Left lung (tissue), 10 donors: ENCODE measurements around the gene TIMM29. TPM values are rescaled to one million over a fixed set of nuclear protein-coding genes. Genes with fewer than 3 reads are reported as not detected.

ENCODE experiments used
- ATAC-seq: fragments of 200-7000 bp; cut with Tn5 transposase; one replicate; pipeline ENCODE4 v1.9.1; 2020; ENCODE audit warnings: moderate library complexity
- DNase-seq, 4 donors: peaks; one replicate each; pipeline ENCODE4 v3.0.0-alpha.2; 2013 to 2020
- H3K27ac ChIP-seq, 2 donors: fragments of 200-600 bp; sonication (generic) in 1 of 2; one replicate each; pipeline versions ENCODE4 v1.5.0 to v1.8.0; 2020 to 2021
- H3K27me3 ChIP-seq, 2 donors: fragments of 200-600 bp; sonication (generic) in 1 of 2; one replicate each; pipeline versions ENCODE4 v1.5.0 to v1.8.0; 2020 to 2021
- H3K36me3 ChIP-seq, 2 donors: fragments of 200-600 bp; sonication (generic) in 1 of 2; one replicate each; pipeline versions ENCODE4 v1.5.0 to v1.8.0; 2020 to 2021
- H3K4me1 ChIP-seq, 2 donors: fragments of 200-600 bp; one replicate each; pipeline ENCODE4 v1.8.0; 2021
- H3K4me3 ChIP-seq, 2 donors: fragments of 200-600 bp; sonication (generic) in 1 of 2; one replicate each; pipeline versions ENCODE4 v1.5.0 to v1.8.0; 2020 to 2021; ENCODE audit warnings: mild to moderate bottlenecking in 1 of 2
- H3K9me3 ChIP-seq, 2 donors: fragments of 200-600 bp; sonication (generic) in 1 of 2; one replicate each; pipeline versions ENCODE4 v1.5.0 to v1.8.0; 2020 to 2021
- CTCF ChIP-seq, 2 donors: fragments of 200-600 bp; sonication (generic) in 1 of 2; IDR thresholded peaks; one replicate each; pipeline versions ENCODE4 v1.5.0 to v1.8.0; 2021; ENCODE audit warnings: antibody characterized with exemption in 2 of 2
- intact Hi-C, 2 donors: fragments of 100-400 bp; cut with DNase I; formaldehyde crosslinking; loops; one replicate each; pipeline versions ENCODE4 v1.11.2 to v1.14.2; 2022
- polyA plus RNA-seq, 6 donors: library from polyadenylated mRNA; unstranded; fragments of 120-200 nt; gene quantifications; one replicate each; pipeline ENCODE4 v1.2.1, GENCODE V29; 2013; ENCODE audit not compliant: insufficient read length in 6 of 6
- total RNA-seq, 2 donors: library from RNA; stranded (reverse); fragmentation: NEBNext Ultra II Directional; extraction: Animal tissue kit (Norgen Biotek cat#: 25700); gene quantifications; one replicate each; pipeline ENCODE4 v1.2.1, GENCODE V29; 2021
- donor health status: DM: no; HTN: yes; CAD: no.
- donor health status: DM: no; HTN: no; CAD: no.

Gene TIMM29
- total and polyA plus RNA-seq, 8 donors = 18.8 to 28.5 (median 25.3) TPM

- intact Hi-C loops = no loop called here
- Histone ChIP-seq H3K4me3 (no peak overlapping the region), H3K4me1 (peaks cover 0 to 2% of the 10 kb centered on the region in 2 donors), H3K27ac (no peak overlapping the region), H3K27me3 (no peaks in the 10 kb centered on the region), H3K9me3 (no peaks in the 10 kb centered on the region), H3K36me3 (peaks cover 0 to 83% of the 10 kb centered on the region in 2 donors)
- TF ChIP-seq CTCF (IDR thresholded peaks at IDR 0.05) = no peak
- no peak for ATAC-seq
- DNase-seq = no peak
These were observed 7.3 kb upstream of the TIMM29 start for GRCh38 chr19:10921199-10921909.

- Histone ChIP-seq H3K27me3 (no peaks in the 10 kb centered on the region), H3K4me1 (peaks cover 0 to 3% of the 10 kb centered on the region in 2 donors), H3K9me3 (no peaks in the 10 kb centered on the region), H3K36me3 (peaks cover 0 to 78% of the 10 kb centered on the region in 2 donors), H3K27ac (no peak overlapping the region), H3K4me3 (no peak overlapping the region)
- DNase-seq (peak in 1 of 4 donors; percentile 71), ATAC-seq (no peak)
- TF ChIP-seq CTCF (IDR thresholded peaks at IDR 0.05) = no peak
- intact Hi-C loops = no loop called here
These were observed 6.5 kb upstream of the TIMM29 start for GRCh38 chr19:10921910-10922637.

GRCh38 chr19:10922638-10923014, 6.0 kb upstream of the TIMM29 start:
- Histone ChIP-seq H3K27ac (no peak overlapping the region), H3K9me3 (no peaks in the 10 kb centered on the region), H3K27me3 (no peaks in the 10 kb centered on the region), H3K4me1 (peaks cover 2 to 9% of the 10 kb centered on the region in 2 donors), H3K4me3 (no peak overlapping the region), H3K36me3 (peaks cover 0 to 78% of the 10 kb centered on the region in 2 donors)
- intact Hi-C loops = no loop called here
- no peak for TF ChIP-seq CTCF (IDR thresholded peaks at IDR 0.05)
- ATAC-seq = no peak
- DNase-seq = peak in 1 of 4 donors; percentile 52

- ATAC-seq (no peak), DNase-seq (peak in 1 of 4 donors; percentile 63)
- H3K4me1 ChIP-seq = peaks cover 5 to 14% of the 10 kb centered on the region in 2 donors
- H3K27ac ChIP-seq = no peak overlapping the region
- H3K27me3 ChIP-seq = no peaks in the 10 kb centered on the region
- H3K36me3 ChIP-seq = peaks cover 0 to 71% of the 10 kb centered on the region in 2 donors
- H3K4me3 ChIP-seq = no peak overlapping the region
- no peak for TF ChIP-seq CTCF (IDR thresholded peaks at IDR 0.05)
- intact Hi-C loops = no loop called here
- no peaks in the 10 kb centered on the region for H3K9me3 ChIP-seq
These were observed 5.1 kb upstream of the TIMM29 start for GRCh38 chr19:10923260-10924112.
